Right lobe of liver (tissue), 4 donors: ENCODE measurements around the gene HPS5.

Experiments used
- POLR2A ChIP-seq: fragments of 450-650 bp; IDR thresholded peaks from one replicate; pipeline ENCODE4 v1.6.1; 2017; ENCODE audit warnings: antibody characterized with exemption, mild to moderate bottlenecking
- TF ChIP-seq, protein P1 (sequence below), 4 donors: fragments of 200-600 bp in 3 of 4; fragments of 450-650 bp in 1 of 4; IDR thresholded peaks; one replicate each; pipeline versions ENCODE4 v1.5.1 to v1.8.0; 2016 to 2022; ENCODE audit warnings: antibody characterized with exemption in 4 of 4, mild to moderate bottlenecking in 2 of 4
- donor health status: DM: no; HTN: no; CAD: no.
- donor health status: DM: no; HTN: no; CAD: no.
- donor health status: DM: no; HTN: yes; CAD: no.

DNA sequence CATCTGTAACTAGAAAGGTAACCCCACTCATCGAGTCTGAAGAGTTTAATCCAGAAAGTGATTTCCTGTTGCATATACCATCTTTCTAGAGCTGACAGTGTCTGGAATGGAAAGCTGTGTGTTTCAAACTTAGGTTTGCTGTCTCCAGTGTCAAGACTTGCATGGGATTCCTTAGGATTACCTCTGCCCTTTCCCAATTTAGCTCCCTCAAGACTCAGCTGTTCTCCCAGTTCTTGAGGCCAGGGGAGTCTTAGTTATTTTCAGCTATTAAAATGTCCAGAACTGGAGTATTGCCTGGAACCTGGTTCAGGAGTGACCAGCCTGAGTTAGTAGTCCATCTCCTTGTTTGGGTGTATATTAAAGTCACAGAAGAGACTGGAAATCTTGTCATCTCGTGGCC lies 47.5 kb upstream of the HPS5 start:
- TF ChIP-seq, protein P1, sequence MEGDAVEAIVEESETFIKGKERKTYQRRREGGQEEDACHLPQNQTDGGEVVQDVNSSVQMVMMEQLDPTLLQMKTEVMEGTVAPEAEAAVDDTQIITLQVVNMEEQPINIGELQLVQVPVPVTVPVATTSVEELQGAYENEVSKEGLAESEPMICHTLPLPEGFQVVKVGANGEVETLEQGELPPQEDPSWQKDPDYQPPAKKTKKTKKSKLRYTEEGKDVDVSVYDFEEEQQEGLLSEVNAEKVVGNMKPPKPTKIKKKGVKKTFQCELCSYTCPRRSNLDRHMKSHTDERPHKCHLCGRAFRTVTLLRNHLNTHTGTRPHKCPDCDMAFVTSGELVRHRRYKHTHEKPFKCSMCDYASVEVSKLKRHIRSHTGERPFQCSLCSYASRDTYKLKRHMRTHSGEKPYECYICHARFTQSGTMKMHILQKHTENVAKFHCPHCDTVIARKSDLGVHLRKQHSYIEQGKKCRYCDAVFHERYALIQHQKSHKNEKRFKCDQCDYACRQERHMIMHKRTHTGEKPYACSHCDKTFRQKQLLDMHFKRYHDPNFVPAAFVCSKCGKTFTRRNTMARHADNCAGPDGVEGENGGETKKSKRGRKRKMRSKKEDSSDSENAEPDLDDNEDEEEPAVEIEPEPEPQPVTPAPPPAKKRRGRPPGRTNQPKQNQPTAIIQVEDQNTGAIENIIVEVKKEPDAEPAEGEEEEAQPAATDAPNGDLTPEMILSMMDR (IDR thresholded peaks at IDR 0.05), result no peak
- TF ChIP-seq POLR2A, result no peak
